Trophoblast cell (in vitro differentiated cells and primary cell): ENCODE results near the gene SLC22A15.

Source experiments
- DNase-seq, 2 donors: peaks; one replicate each; pipeline ENCODE4 v3.0.0-alpha.2; 2016
- H2AFZ ChIP-seq: 2 replicates; pipeline ENCODE4 v1.6.1; 2013; ENCODE audit warnings: low read length, moderate library complexity, mild to moderate bottlenecking; ENCODE audit not compliant: insufficient read depth, poor library complexity
- H2AK5ac ChIP-seq: 2 replicates; pipeline ENCODE4 v1.6.1; 2013; ENCODE audit warnings: mild to moderate bottlenecking, low read length
- H2BK120ac ChIP-seq: 2 replicates; pipeline ENCODE4 v1.6.1; 2013; ENCODE audit warnings: low read length, mild to moderate bottlenecking, moderate library complexity; ENCODE audit not compliant: insufficient read depth, poor library complexity
- H2BK12ac ChIP-seq: 2 replicates; pipeline ENCODE4 v1.6.1; 2013; ENCODE audit warnings: mild to moderate bottlenecking, low read length, moderate library complexity
- H2BK5ac ChIP-seq: 2 replicates; pipeline ENCODE4 v1.6.1; 2013; ENCODE audit warnings: low read length, low read depth, moderate library complexity, mild to moderate bottlenecking; ENCODE audit not compliant: poor library complexity
- H3K14ac ChIP-seq: 2 replicates; pipeline ENCODE4 v1.6.1; 2013; ENCODE audit warnings: mild to moderate bottlenecking, low read length
- H3K18ac ChIP-seq: 2 replicates; pipeline ENCODE4 v1.6.1; 2013; ENCODE audit warnings: mild to moderate bottlenecking, low read length
- H3K23ac ChIP-seq: 2 replicates; pipeline ENCODE4 v1.6.1; 2013; ENCODE audit warnings: low read length
- H3K27ac ChIP-seq: 2 replicates; pipeline ENCODE4 v1.5.1; 2013; ENCODE audit warnings: low read depth, mild to moderate bottlenecking, inconsistent platforms, low read length, moderate library complexity
- H3K27me3 ChIP-seq: 2 replicates; pipeline ENCODE4 v1.6.1; 2013; ENCODE audit warnings: inconsistent platforms, mild to moderate bottlenecking, low read length, moderate library complexity; ENCODE audit not compliant: insufficient read depth
- H3K36me3 ChIP-seq, 2 experiments: 1 replicate in 1 of 2; 2 replicates in 1 of 2; pipeline ENCODE4 v1.6.1; 2013; ENCODE audit warnings: low read length in 2 of 2, mild to moderate bottlenecking in 2 of 2, moderate library complexity in 1 of 2; ENCODE audit not compliant: insufficient read depth in 2 of 2, control insufficient read depth in 1 of 2
- H3K4ac ChIP-seq: 2 replicates; pipeline ENCODE4 v1.6.1; 2013; ENCODE audit warnings: low read depth, mild to moderate bottlenecking, low read length, moderate library complexity
- H3K4me1 ChIP-seq, 2 experiments: 1 replicate in 1 of 2; 2 replicates in 1 of 2; pipeline ENCODE4 v1.6.1; 2013; ENCODE audit warnings: low read length in 2 of 2, mild to moderate bottlenecking in 2 of 2, moderate library complexity in 1 of 2; ENCODE audit not compliant: insufficient read depth in 2 of 2, control insufficient read depth in 1 of 2
- H3K4me2 ChIP-seq: 2 replicates; pipeline ENCODE4 v1.6.1; 2013; ENCODE audit warnings: inconsistent platforms, mild to moderate bottlenecking, low read length, moderate library complexity
- H3K4me3 ChIP-seq: 2 replicates; pipeline ENCODE4 v1.5.1; 2013; ENCODE audit warnings: mild to moderate bottlenecking, low read depth, low read length, inconsistent platforms
- H3K79me1 ChIP-seq: one replicate; pipeline ENCODE4 v1.6.1; 2013; ENCODE audit warnings: low read length
- H3K79me2 ChIP-seq: 2 replicates; pipeline ENCODE4 v1.6.1; 2013; ENCODE audit warnings: low read length, mild to moderate bottlenecking; ENCODE audit not compliant: control insufficient read depth, insufficient read depth, poor library complexity
- H3K9ac ChIP-seq: 2 replicates; pipeline ENCODE4 v1.6.1; 2013; ENCODE audit warnings: mild to moderate bottlenecking, low read length
- H3K9me3 ChIP-seq: 2 replicates; pipeline ENCODE4 v1.6.1; 2013; ENCODE audit warnings: low read depth, mild to moderate bottlenecking, control low read depth, inconsistent platforms, low read length; ENCODE audit not compliant: insufficient read depth
- H4K12ac ChIP-seq: 2 replicates; pipeline ENCODE4 v1.6.1; 2013; ENCODE audit warnings: low read depth, mild to moderate bottlenecking, low read length, moderate library complexity
- H4K8ac ChIP-seq: 2 replicates; pipeline ENCODE4 v1.6.1; 2013; ENCODE audit warnings: low read depth, mild to moderate bottlenecking, low read length, moderate library complexity
- H4K91ac ChIP-seq: one replicate; pipeline ENCODE4 v1.6.1; 2013; ENCODE audit warnings: low read depth, mild to moderate bottlenecking, low read length, moderate library complexity
- WGBS: extraction: QIAGEN DNeasy Blood & Tissue Kit; methylation state at CpG from one replicate; pipeline ENCODE4 v1.1.7; 2013; ENCODE audit warnings: missing lambda C conversion rate; ENCODE audit not compliant: insufficient read length, insufficient coverage; ENCODE audit errors: extremely low coverage; 5-methylcytosine and 5-hydroxymethylcytosine counted together

Gene SLC22A15

GRCh38 chr1:116075990-116076389 is 99.7 kb downstream of the SLC22A15 start:
- H3K79me1 ChIP-seq: no peaks in the 10 kb centered on the region
- H3K9me3 ChIP-seq: no peaks in the 10 kb centered on the region

GRCh38 chr1:116076831-116077230 is 100.5 kb downstream of the SLC22A15 start:
- Histone ChIP-seq H2AK5ac (no peak overlapping the region), H3K18ac (no peak overlapping the region), H3K79me2 (no peaks in the 10 kb centered on the region), H4K91ac (no peak overlapping the region), H3K4me2 (no peak overlapping the region), H2BK12ac (no peak overlapping the region), H3K4me1 (no peaks in the 10 kb centered on the region), H3K27ac (no peak overlapping the region), H3K9ac (no peak overlapping the region), H3K9me3 (no peaks in the 10 kb centered on the region), H3K14ac (no peak overlapping the region), H2BK120ac (no peak overlapping the region), H3K27me3 (no peaks in the 10 kb centered on the region), H3K4me3 (no peak overlapping the region), H3K23ac (no peak overlapping the region), H4K12ac (no peak overlapping the region), H3K4ac (no peak overlapping the region), H2BK5ac (no peak overlapping the region), H3K79me1 (no peaks in the 10 kb centered on the region), H2AFZ (no peak overlapping the region), H3K36me3 (no peaks in the 10 kb centered on the region), H4K8ac (no peak overlapping the region)
- WGBS: no CpG with 5 or more reads among the region's 3 CpGs
- no peak for DNase-seq

More at GRCh38 chr1:116075990-116076389, 99.7 kb downstream of the SLC22A15 start:
- Histone ChIP-seq H3K4ac (no peak overlapping the region), H2BK5ac (no peak overlapping the region), H2BK120ac (no peak overlapping the region), H3K18ac (no peak overlapping the region), H2AFZ (no peak overlapping the region), H4K12ac (no peak overlapping the region), H4K91ac (no peak overlapping the region), H3K27me3 (no peaks in the 10 kb centered on the region), H3K27ac (no peak overlapping the region), H2AK5ac (no peak overlapping the region), H4K8ac (no peak overlapping the region), H3K4me3 (no peak overlapping the region), H3K4me2 (no peak overlapping the region), H3K79me2 (no peaks in the 10 kb centered on the region), H3K9ac (no peak overlapping the region), H3K23ac (no peak overlapping the region), H3K14ac (no peak overlapping the region), H3K4me1 (no peaks in the 10 kb centered on the region), H2BK12ac (no peak overlapping the region), H3K36me3 (no peaks in the 10 kb centered on the region)
- no CpG with 5 or more reads among the region's 4 CpGs for WGBS
- DNase-seq: peak; percentile 28 to 61

- H2AFZ ChIP-seq: no peak overlapping the region
- no peak overlapping the region for H3K23ac ChIP-seq
- H3K79me1 ChIP-seq: no peaks in the 10 kb centered on the region
- no peak overlapping the region for H3K4me3 ChIP-seq
- no peaks in the 10 kb centered on the region for H3K4me1 ChIP-seq
- no peaks in the 10 kb centered on the region for H3K9me3 ChIP-seq
- H3K79me2 ChIP-seq: no peaks in the 10 kb centered on the region
- H2AK5ac ChIP-seq: no peak overlapping the region
- H2BK5ac ChIP-seq: no peak overlapping the region
- H3K18ac ChIP-seq: no peak overlapping the region
- H3K27ac ChIP-seq: no peak overlapping the region
- no peaks in the 10 kb centered on the region for H3K27me3 ChIP-seq
- peak in 1 of 2 donors; percentile 44 for DNase-seq
- H3K4me2 ChIP-seq: no peak overlapping the region
- no peak overlapping the region for H3K9ac ChIP-seq
- H3K4ac ChIP-seq: no peak overlapping the region
- no peaks in the 10 kb centered on the region for H3K36me3 ChIP-seq
- no peak overlapping the region for H2BK120ac ChIP-seq
- WGBS: no CpG with 5 or more reads among the region's 6 CpGs
- no peak overlapping the region for H3K14ac ChIP-seq
- no peak overlapping the region for H4K8ac ChIP-seq
- H2BK12ac ChIP-seq: no peak overlapping the region
- H4K12ac ChIP-seq: no peak overlapping the region
- H4K91ac ChIP-seq: no peak overlapping the region
Observed at GRCh38 chr1:116078699-116079223, 102.4 kb downstream of the SLC22A15 start.

GRCh38 chr1:116087628-116088027 is 111.3 kb downstream of the SLC22A15 start:
- Histone ChIP-seq H2AK5ac (no peak overlapping the region), H4K12ac (no peak overlapping the region), H3K27me3 (no peaks in the 10 kb centered on the region), H3K79me1 (no peaks in the 10 kb centered on the region), H3K36me3 (no peaks in the 10 kb centered on the region), H3K4ac (no peak overlapping the region), H4K8ac (no peak overlapping the region), H2BK120ac (no peak overlapping the region), H2AFZ (no peak overlapping the region), H4K91ac (no peak overlapping the region), H3K27ac (no peak overlapping the region), H3K14ac (no peak overlapping the region), H3K9me3 (no peaks in the 10 kb centered on the region), H3K4me3 (no peak overlapping the region), H3K9ac (no peak overlapping the region), H3K23ac (no peak overlapping the region), H3K18ac (no peak overlapping the region), H2BK5ac (no peak overlapping the region), H2BK12ac (no peak overlapping the region), H3K4me1 (peaks cover 4 to 9% of the 10 kb centered on the region in 2 experiments), H3K4me2 (no peak overlapping the region), H3K79me2 (no peaks in the 10 kb centered on the region)
- DNase-seq: no peak
